Measurements from ENCODE around the gene AGAP9.
"Not testable (repeated sequence)": the region's sequence is repeated elsewhere in the genome, so short reads cannot be mapped to it uniquely, and the experiment has no call there.

GRCh38 chr10:47489630-47490029, 33.8 kb downstream of the AGAP9 start:
- TF ChIP-seq, protein P1, sequence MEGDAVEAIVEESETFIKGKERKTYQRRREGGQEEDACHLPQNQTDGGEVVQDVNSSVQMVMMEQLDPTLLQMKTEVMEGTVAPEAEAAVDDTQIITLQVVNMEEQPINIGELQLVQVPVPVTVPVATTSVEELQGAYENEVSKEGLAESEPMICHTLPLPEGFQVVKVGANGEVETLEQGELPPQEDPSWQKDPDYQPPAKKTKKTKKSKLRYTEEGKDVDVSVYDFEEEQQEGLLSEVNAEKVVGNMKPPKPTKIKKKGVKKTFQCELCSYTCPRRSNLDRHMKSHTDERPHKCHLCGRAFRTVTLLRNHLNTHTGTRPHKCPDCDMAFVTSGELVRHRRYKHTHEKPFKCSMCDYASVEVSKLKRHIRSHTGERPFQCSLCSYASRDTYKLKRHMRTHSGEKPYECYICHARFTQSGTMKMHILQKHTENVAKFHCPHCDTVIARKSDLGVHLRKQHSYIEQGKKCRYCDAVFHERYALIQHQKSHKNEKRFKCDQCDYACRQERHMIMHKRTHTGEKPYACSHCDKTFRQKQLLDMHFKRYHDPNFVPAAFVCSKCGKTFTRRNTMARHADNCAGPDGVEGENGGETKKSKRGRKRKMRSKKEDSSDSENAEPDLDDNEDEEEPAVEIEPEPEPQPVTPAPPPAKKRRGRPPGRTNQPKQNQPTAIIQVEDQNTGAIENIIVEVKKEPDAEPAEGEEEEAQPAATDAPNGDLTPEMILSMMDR (CRISPR knock-in tag; IDR thresholded peaks at IDR 0.05), result not testable (repeated sequence)
- not testable (repeated sequence) for TF ChIP-seq NFE2L2 (IDR thresholded peaks at IDR 0.05; ENCODE audit: low read length); NFYC (CRISPR knock-in tag; IDR thresholded peaks at IDR 0.05); SNAPC4 (CRISPR knock-in tag; IDR thresholded peaks at IDR 0.05); DNMT3B (CRISPR knock-in tag; conservative IDR thresholded peaks at IDR 0.05); EZH2 (conservative IDR thresholded peaks at IDR 0.05; ENCODE audit: low read depth, low read length); ETV5 (CRISPR knock-in tag; IDR thresholded peaks at IDR 0.05; ENCODE audit: borderline replicate concordance)
- TF ChIP-seq, protein P2, sequence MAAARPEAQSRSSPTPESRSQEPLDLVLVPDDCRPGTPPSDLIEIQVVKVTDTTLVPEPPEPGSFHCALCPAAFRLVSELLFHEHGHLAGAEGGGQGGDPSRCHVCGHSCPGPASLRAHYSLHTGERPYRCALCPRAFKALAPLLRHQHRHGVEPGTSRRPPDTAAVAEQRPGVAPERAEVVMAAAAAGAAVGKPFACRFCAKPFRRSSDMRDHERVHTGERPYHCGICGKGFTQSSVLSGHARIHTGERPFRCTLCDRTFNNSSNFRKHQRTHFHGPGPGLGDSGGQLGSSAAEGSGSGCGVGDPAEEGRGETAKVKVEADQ (CRISPR knock-in tag; IDR thresholded peaks at IDR 0.05; ENCODE audit: borderline replicate concordance), result not testable (repeated sequence)
- TF ChIP-seq, protein P3, sequence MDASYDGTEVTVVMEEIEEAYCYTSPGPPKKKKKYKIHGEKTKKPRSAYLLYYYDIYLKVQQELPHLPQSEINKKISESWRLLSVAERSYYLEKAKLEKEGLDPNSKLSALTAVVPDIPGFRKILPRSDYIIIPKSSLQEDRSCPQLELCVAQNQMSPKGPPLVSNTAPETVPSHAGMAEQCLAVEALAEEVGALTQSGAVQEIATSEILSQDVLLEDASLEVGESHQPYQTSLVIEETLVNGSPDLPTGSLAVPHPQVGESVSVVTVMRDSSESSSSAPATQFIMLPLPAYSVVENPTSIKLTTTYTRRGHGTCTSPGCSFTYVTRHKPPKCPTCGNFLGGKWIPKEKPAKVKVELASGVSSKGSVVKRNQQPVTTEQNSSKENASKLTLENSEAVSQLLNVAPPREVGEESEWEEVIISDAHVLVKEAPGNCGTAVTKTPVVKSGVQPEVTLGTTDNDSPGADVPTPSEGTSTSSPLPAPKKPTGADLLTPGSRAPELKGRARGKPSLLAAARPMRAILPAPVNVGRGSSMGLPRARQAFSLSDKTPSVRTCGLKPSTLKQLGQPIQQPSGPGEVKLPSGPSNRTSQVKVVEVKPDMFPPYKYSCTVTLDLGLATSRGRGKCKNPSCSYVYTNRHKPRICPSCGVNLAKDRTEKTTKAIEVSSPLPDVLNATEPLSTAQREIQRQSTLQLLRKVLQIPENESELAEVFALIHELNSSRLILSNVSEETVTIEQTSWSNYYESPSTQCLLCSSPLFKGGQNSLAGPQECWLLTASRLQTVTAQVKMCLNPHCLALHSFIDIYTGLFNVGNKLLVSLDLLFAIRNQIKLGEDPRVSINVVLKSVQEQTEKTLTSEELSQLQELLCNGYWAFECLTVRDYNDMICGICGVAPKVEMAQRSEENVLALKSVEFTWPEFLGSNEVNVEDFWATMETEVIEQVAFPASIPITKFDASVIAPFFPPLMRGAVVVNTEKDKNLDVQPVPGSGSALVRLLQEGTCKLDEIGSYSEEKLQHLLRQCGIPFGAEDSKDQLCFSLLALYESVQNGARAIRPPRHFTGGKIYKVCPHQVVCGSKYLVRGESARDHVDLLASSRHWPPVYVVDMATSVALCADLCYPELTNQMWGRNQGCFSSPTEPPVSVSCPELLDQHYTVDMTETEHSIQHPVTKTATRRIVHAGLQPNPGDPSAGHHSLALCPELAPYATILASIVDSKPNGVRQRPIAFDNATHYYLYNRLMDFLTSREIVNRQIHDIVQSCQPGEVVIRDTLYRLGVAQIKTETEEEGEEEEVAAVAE (CRISPR knock-in tag; IDR thresholded peaks at IDR 0.05; ENCODE audit: borderline replicate concordance), result not testable (repeated sequence)

All from HepG2 (cell line).